GM19463 (cell line): ENCODE measurements around the gene ABCC6.
"Not testable (repeated sequence)": the region's sequence is repeated elsewhere in the genome, so short reads cannot be mapped to it uniquely, and the experiment has no call there.

Experiments
- ATAC-seq: cut with Tn5 transposase; IDR thresholded peaks from one replicate; pipeline ENCODE4 v1.9.1; 2021; ENCODE audit warnings: mild to moderate bottlenecking, moderate library complexity; ENCODE audit not compliant: unreplicated experiment

The ABCC6 gene

DNA sequence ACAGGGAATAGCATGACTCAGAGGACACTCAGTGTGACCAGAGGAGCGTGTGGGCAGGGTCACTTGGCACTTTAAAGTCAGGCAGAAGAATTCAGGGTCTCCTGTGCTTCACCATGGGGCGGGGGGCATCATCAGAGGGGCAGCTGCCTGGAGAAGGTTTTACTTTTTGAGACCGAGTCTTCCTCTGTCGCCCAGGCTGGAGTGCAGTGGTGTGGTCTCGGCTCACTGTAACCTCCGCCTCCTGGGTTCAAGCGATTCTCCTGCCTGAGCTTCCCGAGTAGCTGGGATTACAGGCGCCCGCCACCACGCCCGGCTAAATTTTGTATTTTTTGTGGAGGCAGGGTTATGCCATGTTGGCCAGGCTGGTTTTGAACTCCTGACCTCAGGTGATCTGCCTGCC lies 32.3 kb downstream of the ABCC6 start:
- ATAC-seq = not testable (repeated sequence)

GRCh38 chr16:16190546-16190945 lies 32.7 kb downstream of the ABCC6 start:
- ATAC-seq = no peak

GRCh38 chr16:16189842-16190241 lies 33.5 kb downstream of the ABCC6 start:
- ATAC-seq = no peak

DNA sequence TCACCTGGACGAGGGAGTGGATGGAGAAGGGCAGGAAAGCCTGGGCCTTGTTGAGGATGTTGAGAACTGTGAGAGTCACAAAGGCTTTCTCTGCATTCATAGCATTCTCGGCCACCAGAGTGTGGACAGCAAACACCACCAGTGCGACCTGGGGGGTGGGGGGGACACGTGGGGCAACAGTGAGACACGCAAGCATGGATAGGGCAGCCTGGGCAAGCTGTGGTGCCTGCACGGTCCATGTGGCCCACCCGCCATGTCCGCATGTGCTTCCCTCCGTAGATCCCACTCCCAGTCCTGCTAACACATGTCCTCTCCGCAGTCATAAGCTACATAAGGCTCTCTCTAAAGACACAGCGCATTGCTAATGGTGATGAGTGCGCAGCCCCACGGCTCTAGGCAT lies 34.5 kb downstream of the ABCC6 start:
- no peak for ATAC-seq

- no peak for ATAC-seq
Measured at GRCh38 chr16:16186820-16187219, 36.5 kb downstream of the ABCC6 start.

GRCh38 chr16:16185095-16185494 lies 38.2 kb downstream of the ABCC6 start:
- no peak for ATAC-seq

DNA sequence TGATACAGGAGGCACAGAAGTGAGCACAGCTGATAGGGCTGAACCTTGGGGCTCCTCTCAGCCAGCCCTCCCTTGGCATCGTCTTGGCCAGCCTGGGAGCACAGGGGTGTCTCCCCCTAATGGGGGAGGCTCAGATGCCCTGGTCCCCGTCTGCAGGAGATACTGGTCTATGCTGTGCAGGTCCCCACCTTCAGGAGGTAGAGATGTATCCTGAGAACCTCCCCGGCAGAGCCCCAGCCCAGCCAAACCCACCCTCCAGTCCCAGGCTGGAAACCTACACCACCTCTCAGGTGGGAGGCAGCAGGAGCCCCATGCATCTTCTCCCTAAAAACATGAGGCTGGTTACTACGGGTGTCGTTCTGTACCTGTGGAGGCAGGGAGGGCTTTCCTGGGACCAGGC lies 38.7 kb downstream of the ABCC6 start:
- no peak for ATAC-seq

- no peak for ATAC-seq
Measured at GRCh38 chr16:16183562-16183961, 39.7 kb downstream of the ABCC6 start.

DNA sequence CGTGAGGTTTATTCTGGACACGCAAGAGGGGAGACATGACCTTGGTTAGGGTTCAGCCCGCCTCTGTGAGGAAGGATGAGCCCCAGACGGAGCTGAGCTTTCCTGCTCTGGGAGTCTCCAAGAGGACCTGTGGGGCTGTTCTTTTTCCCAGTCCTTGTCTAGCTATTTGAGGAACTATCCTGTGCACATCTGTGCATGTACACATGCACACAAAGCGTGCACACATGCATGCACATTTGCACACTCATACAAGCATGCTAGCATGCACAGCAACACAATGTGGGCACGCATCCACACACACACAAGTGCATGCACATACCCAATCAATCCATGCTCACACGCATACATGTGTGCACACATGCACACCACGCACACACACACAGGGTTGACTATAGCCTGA lies 40.4 kb downstream of the ABCC6 start:
- ATAC-seq = no peak

- not testable (repeated sequence) for ATAC-seq
Measured at GRCh38 chr16:16181748-16182147, 41.5 kb downstream of the ABCC6 start.

GRCh38 chr16:16178455-16179162 lies 44.7 kb downstream of the ABCC6 start:
- no peak for ATAC-seq

DNA sequence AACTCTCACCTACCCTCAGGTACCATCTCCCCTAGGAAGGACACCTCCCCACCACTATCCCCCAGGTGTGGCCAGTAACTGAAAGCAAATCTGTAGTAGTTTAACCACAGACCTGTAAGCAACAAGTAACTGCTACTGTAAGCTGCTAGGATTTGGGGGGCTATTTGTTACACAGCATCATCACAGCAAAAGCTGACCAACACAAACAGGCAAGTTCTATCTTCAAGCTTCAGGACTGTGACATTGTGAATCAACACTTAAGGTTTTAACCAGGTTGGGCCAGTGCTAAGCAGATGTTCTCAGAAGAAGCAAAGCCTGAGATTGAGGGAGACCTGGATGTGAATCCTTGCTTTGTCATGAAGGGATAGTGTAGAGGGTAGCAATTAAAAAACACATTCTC lies 47.0 kb downstream of the ABCC6 start:
- ATAC-seq = no peak

DNA sequence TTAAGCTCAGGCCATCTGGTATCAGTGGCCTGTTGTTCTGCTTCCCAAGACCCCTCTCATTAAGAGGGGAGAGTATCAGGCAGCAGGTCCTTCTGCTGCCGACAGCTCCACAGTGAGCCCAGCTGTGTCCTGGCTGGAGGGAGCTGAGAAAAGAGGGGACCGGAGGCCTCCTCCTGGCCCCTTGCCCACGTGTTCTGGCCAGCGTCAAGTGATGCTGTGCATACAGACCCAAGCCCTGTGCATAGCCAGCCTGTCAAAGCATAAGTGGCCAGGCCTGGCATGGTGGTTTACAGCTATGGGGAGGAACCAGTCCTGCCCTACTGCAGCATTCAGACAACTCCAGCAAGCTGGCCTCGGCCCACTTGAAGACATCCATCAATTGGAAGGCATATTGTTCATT lies 48.0 kb downstream of the ABCC6 start:
- ATAC-seq = no peak

- no peak for ATAC-seq
Measured at GRCh38 chr16:16172991-16173390, 50.3 kb downstream of the ABCC6 start.

DNA sequence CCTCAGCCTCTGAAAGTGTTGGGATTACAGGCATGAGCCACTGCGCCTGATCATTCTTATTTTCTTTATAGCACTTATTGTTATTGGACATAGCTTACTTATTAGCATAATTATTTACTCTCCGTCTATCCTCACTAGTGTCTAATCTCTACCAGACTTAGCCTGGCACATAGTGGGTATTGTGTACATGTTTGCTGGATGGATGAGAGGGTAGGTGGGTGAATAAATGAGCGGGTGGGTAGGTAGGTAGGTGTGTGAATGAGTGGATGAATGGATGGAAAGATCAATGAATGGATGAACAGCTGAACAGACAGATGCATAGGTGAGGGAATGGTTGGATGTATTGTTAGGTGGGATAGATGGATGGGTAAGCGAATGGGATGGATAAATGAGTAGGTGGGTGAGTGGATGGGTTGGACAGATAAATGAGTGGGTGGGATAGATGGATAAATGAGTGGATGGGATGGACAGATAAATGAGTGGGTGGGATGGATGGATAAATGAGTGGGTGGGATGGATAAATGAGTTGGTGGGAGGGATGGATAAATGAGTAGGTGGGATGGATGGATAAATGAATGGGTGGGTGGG lies 51.9 kb downstream of the ABCC6 start:
- ATAC-seq = no peak

GRCh38 chr16:16169615-16170014 lies 53.7 kb downstream of the ABCC6 start:
- ATAC-seq = no peak

DNA sequence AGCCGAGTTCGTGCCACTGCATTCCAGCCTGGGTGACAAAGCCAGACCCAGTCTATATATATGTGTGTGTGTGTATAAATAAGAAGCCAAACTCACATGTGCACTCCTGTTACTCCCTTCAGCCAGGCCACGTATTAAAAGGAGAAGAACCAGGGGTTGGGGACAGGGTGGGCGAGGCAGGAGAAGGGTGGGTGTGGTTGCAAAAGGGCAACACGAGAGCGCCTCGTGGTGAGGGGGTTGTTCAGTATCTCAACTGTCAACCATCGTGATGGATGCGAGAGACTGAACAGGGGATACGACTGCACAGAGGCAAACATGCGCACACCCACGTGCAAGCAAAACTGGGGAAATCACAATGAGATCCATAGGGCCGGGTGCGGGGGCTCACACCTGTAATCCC lies 54.9 kb downstream of the ABCC6 start:
- no peak for ATAC-seq

- ATAC-seq = no peak
Measured at GRCh38 chr16:16167927-16168326, 55.4 kb downstream of the ABCC6 start.

- ATAC-seq = no peak
Measured at GRCh38 chr16:16166949-16167348, 56.3 kb downstream of the ABCC6 start.

DNA sequence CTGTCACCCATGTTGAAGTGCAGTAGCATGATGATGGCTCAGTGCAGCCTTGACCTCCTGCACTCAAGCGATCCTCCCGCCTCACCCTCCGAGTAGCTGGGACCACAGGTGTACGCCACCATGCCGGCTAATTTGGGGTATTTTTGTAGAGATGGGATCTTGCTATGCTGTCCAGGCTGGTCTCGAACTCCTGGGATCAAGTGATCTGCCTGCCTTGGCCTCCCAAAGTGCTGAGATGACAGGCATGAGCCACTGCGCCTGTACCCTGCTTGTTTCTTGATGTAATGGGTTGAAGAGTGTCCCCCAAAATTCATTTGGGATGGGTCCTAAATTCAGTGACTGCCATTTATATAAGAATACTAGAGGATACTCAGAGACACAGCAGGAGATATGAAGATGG lies 57.2 kb downstream of the ABCC6 start:
- ATAC-seq = no peak

- ATAC-seq = no peak
Measured at GRCh38 chr16:16164243-16164642, 59.1 kb downstream of the ABCC6 start.

DNA sequence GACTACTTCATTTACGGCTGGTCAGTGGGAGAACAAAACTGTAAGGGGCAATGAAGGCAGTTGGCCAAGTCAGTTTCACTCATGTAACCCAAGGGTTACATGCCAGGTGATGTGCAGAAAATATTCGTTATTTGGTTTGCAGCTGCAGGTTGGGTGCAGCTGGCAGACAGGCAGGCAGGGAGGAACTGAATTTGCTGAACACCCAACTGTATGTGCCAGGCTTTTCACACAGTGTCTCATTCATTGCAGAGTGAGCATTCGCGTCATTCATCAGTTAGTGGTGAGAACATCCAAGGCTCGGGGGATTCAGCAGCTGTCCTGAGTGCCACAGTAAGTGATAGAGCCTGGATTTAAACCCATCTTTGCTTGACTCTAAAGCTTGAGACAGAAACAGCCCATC lies 59.7 kb downstream of the ABCC6 start:
- ATAC-seq = no peak

GRCh38 chr16:16163109-16163508 lies 60.2 kb downstream of the ABCC6 start:
- no peak for ATAC-seq
